A549 treated with AZD2906 at 1 μM for 4 hours (cell line): ENCODE results near the gene UBLCP1. TPM values are rescaled to one million over a fixed set of nuclear protein-coding genes. Genes with fewer than 3 reads are reported as not detected.

Source experiments
- total RNA-seq: library from RNA; stranded (reverse); fragments of 200-300 nt; extraction: Qiagen RNA extraction; gene quantifications from 5 replicates; pipeline ENCODE4 v1.2.3, GENCODE V29; 2022

Gene UBLCP1
- 32.0 to 39.6 TPM (median 33.9 TPM) in 5 replicates for total RNA-seq

GRCh38 chr5:159262859-159263568, at the start of gene UBLCP1:
Gene UBLCP1 (plus strand): TSS chr5:159263290. CDS start chr5:159268916, 5,626 bp downstream.

GRCh38 chr5:159330131-159330800, 67.2 kb downstream of the UBLCP1 start, which contains the start of gene IL12B:
Gene IL12B (minus strand): TSS chr5:159330487. CDS start chr5:159326782, 3,705 bp downstream.

Other genes with a start within 250 kb of the UBLCP1 start
- 0.37 to 0.52 TPM (median 0.39 TPM) in 5 replicates for gene EBF1, start 163.4 kb upstream of the UBLCP1 start, total RNA-seq
- 124 to 138 TPM (median 129 TPM) in 5 replicates for gene RNF145, start 53.7 kb upstream of the UBLCP1 start, total RNA-seq
- 0.03 to 0.11 TPM (median 0.07 TPM) in 5 replicates for gene IL12B, start 67.2 kb downstream of the UBLCP1 start, total RNA-seq